HepG2 (cell line): ENCODE data around the gene BFAR. TPM values are rescaled to one million over a fixed set of nuclear protein-coding genes. Genes with fewer than 3 reads are reported as not detected.

Experiments
- ATAC-seq: fragments of 200-7000 bp; cut with Tn5 transposase; 3 replicates; pipeline ENCODE4 v1.9.1; 2020; ENCODE audit warnings: mild to moderate bottlenecking, moderate library complexity
- BruUV-seq: library from RNA; stranded (reverse); fragments of 400-500 nt; replicated peaks from 2 replicates; lab custom pipeline; 2021; lab: Mats Ljungman, UMichigan
- CTCF ChIA-PET: fragments of 300-600 bp; formaldehyde crosslinking; extraction: SDS; loops from one replicate; lab custom pipeline; 2021; ENCODE audit warnings: low total read pairs, inconsistent platforms, low intra/inter-chr PET ratio; lab: Yijun Ruan, JAX
- POLR2A ChIA-PET: fragments of 350-600 bp; sonication (Branson Sonifier 250); formaldehyde crosslinking; loops from one replicate; lab custom pipeline; 2020; ENCODE audit warnings: antibody characterized with exemption, inconsistent platforms; lab: Yijun Ruan, JAX
- DNase-seq: peaks from one replicate; pipeline ENCODE4 v3.0.0-alpha.2; 2015; ENCODE audit warnings: low spot score
- FAIRE-seq: peaks from 3 replicates; lab custom pipeline; 2011; peaks lifted over from hg19 to GRCh38; lab: Jason Lieb, UNC
- H2AFZ ChIP-seq: one replicate; pipeline ENCODE4 v1.6.1; 2011; ENCODE audit warnings: low read length, inconsistent platforms
- H3K27ac ChIP-seq: fragments of 300-600 bp; 3 replicates; pipeline ENCODE4 v1.8.0; 2011; ENCODE audit warnings: mixed run types, mild to moderate bottlenecking, mixed read lengths, low read length, inconsistent platforms; ENCODE audit not compliant: insufficient read depth; ENCODE audit errors: extremely low read length
- H3K27me3 ChIP-seq, 2 experiments: fragments of 200-600 bp in 1 of 2; 2 replicates in 1 of 2; 3 replicates in 1 of 2; pipeline versions ENCODE4 v1.6.0 to v1.8.0; 2011; ENCODE audit warnings: low read length in 2 of 2, mild to moderate bottlenecking in 2 of 2, moderate library complexity in 2 of 2, inconsistent platforms in 1 of 2; ENCODE audit not compliant: insufficient read depth in 2 of 2, control insufficient read depth in 1 of 2
- H3K36me3 ChIP-seq, 2 experiments: fragments of 200-600 bp in 1 of 2; replicated peaks in 1 of 2; 2 replicates in 1 of 2; 3 replicates in 1 of 2; pipeline versions ENCODE4 v1.5.1 to v1.8.0; 2011; ENCODE audit warnings: low read length in 2 of 2, inconsistent platforms in 1 of 2; ENCODE audit not compliant: insufficient read depth in 2 of 2, control insufficient read depth in 1 of 2
- H3K4me1 ChIP-seq: 2 replicates; pipeline ENCODE4 v1.5.1; 2012; ENCODE audit warnings: low read length, inconsistent platforms; ENCODE audit not compliant: insufficient read depth
- H3K4me2 ChIP-seq: 2 replicates; pipeline ENCODE4 v1.6.0; 2011; ENCODE audit warnings: low read depth, low read length, inconsistent platforms
- H3K4me3 ChIP-seq, 3 experiments: fragments of 200-600 bp in 1 of 3; sonication (generic), shearing (Covaris generic) in 1 of 3; replicated peaks in 1 of 3; 2 replicates each; pipeline ENCODE4 v1.5.1; 2011 to 2016; ENCODE audit warnings: low read length in 3 of 3, inconsistent platforms in 2 of 3, low read depth in 2 of 3, mild to moderate bottlenecking in 2 of 3, control low read depth in 1 of 3, mixed read lengths in 1 of 3; ENCODE audit not compliant: insufficient read depth in 1 of 3
- H3K79me2 ChIP-seq: one replicate; pipeline ENCODE4 v1.6.1; 2011; ENCODE audit warnings: low read length, inconsistent platforms; ENCODE audit not compliant: insufficient read depth
- H3K9ac ChIP-seq: 2 replicates; pipeline ENCODE4 v1.6.0; 2011; ENCODE audit warnings: mild to moderate bottlenecking, low read depth, low read length, inconsistent platforms; ENCODE audit not compliant: insufficient read depth
- H3K9me3 ChIP-seq: 2 replicates; pipeline ENCODE4 v1.5.1; 2012; ENCODE audit warnings: mild to moderate bottlenecking, low read length
- H4K20me1 ChIP-seq: 2 replicates; pipeline ENCODE4 v1.6.0; 2011; ENCODE audit warnings: inconsistent platforms, mild to moderate bottlenecking, low read length, moderate library complexity; ENCODE audit not compliant: insufficient read depth
- AHR ChIP-seq: IDR thresholded peaks from 2 replicates; pipeline ENCODE4 v1.6.1; 2018; ENCODE audit warnings: missing genetic modification reagents, missing compliant biosample characterization
- ESRRA ChIP-seq: sonication (generic); formaldehyde crosslinking; IDR thresholded peaks from 2 replicates; pipeline ENCODE4 v1.5.1; 2020; ENCODE audit warnings: mild to moderate bottlenecking, low read depth, missing genetic modification reagents
- EZH2 ChIP-seq: conservative IDR thresholded peaks from 2 replicates; pipeline ENCODE4 v1.6.1; 2012; ENCODE audit warnings: mild to moderate bottlenecking, low read depth, low read length, moderate library complexity
- FIP1L1 ChIP-seq: fragments of 200-400 bp; formaldehyde crosslinking; IDR thresholded peaks from 2 replicates; pipeline ENCODE4 v1.6.1; 2018; ENCODE audit warnings: low read depth, mild to moderate bottlenecking, low read length, moderate library complexity, borderline replicate concordance; ENCODE audit not compliant: insufficient read depth
- GATAD1 ChIP-seq: IDR thresholded peaks from 2 replicates; pipeline ENCODE4 v1.6.1; 2016; ENCODE audit warnings: missing genetic modification reagents, missing compliant biosample characterization
- HCFC1 ChIP-seq: fragments of 150-350 bp; IDR thresholded peaks from 2 replicates; pipeline ENCODE4 v1.6.1; 2014; ENCODE audit warnings: low read depth, low read length
- HMG20A ChIP-seq: IDR thresholded peaks from 2 replicates; pipeline ENCODE4 v1.6.1; 2016; ENCODE audit warnings: borderline replicate concordance
- HNF4A ChIP-seq: sonication (generic); formaldehyde crosslinking; IDR thresholded peaks from 2 replicates; pipeline ENCODE4 v1.4.0; 2020; ENCODE audit warnings: missing genetic modification reagents
- MAFF ChIP-seq: IDR thresholded peaks from 2 replicates; pipeline ENCODE4 v1.6.1; 2011; ENCODE audit warnings: low read depth, low read length, improper control_type of control experiment
- MAFK ChIP-seq, 2 experiments: IDR thresholded peaks in 1 of 2; conservative IDR thresholded peaks in 1 of 2; 2 replicates each; pipeline ENCODE4 v1.6.1; 2011; ENCODE audit warnings: improper control_type of control experiment in 2 of 2, low read length in 2 of 2
- NFKBIZ ChIP-seq: IDR thresholded peaks from 2 replicates; pipeline ENCODE4 v1.6.1; 2018; ENCODE audit warnings: missing genetic modification reagents, missing compliant biosample characterization
- NR2F6 ChIP-seq, 2 experiments: IDR thresholded peaks; 2 replicates each; pipeline ENCODE4 v1.6.1; 2016; ENCODE audit warnings: antibody characterized with exemption in 1 of 2, mild to moderate bottlenecking in 1 of 2
- RBM39 ChIP-seq: fragments of 200-400 bp; formaldehyde crosslinking; IDR thresholded peaks from one replicate; pipeline ENCODE4 v1.6.1; 2018; ENCODE audit warnings: antibody characterized with exemption, mild to moderate bottlenecking, low read depth, low read length; ENCODE audit not compliant: poor library complexity, severe bottlenecking
- SOX5 ChIP-seq: IDR thresholded peaks from 2 replicates; pipeline ENCODE4 v1.6.1; 2016; ENCODE audit warnings: borderline replicate concordance
- TEAD2 ChIP-seq: sonication (generic); formaldehyde crosslinking; IDR thresholded peaks from 2 replicates; pipeline ENCODE4 v1.9.0; 2021; ENCODE audit warnings: missing genetic modification reagents
- ZNF224 ChIP-seq: sonication (generic); formaldehyde crosslinking; IDR thresholded peaks from 2 replicates; pipeline ENCODE4 v1.5.0; 2020; ENCODE audit warnings: mild to moderate bottlenecking, missing genetic modification reagents
- ZNF317 ChIP-seq: sonication (generic); formaldehyde crosslinking; IDR thresholded peaks from 2 replicates; pipeline ENCODE4 v1.5.0; 2020; ENCODE audit warnings: mild to moderate bottlenecking, missing genetic modification reagents
- ZNF557 ChIP-seq: sonication (generic); formaldehyde crosslinking; IDR thresholded peaks from 2 replicates; pipeline ENCODE4 v1.4.0; 2020; ENCODE audit warnings: missing genetic modification reagents
- ZNF615 ChIP-seq: sonication (generic); formaldehyde crosslinking; IDR thresholded peaks from 2 replicates; pipeline ENCODE4 v1.5.0; 2020; ENCODE audit warnings: mild to moderate bottlenecking, missing genetic modification reagents, borderline replicate concordance
- ZSCAN25 ChIP-seq: sonication (generic); formaldehyde crosslinking; IDR thresholded peaks from 2 replicates; pipeline ENCODE4 v1.8.0; 2022; ENCODE audit warnings: mild to moderate bottlenecking, missing genetic modification reagents
- WGBS: methylation state at CpG from one replicate; pipeline ENCODE4 v1.1.6; 2017; ENCODE audit warnings: low lambda C conversion rate; 5-methylcytosine and 5-hydroxymethylcytosine counted together
- in situ Hi-C: cut with HindIII; loops from 2 replicates; pipeline ENCODE4 v1.10.0; 2017; ENCODE audit warnings: low pct_unique_long_range_greater_than_20kb; ENCODE audit not compliant: extremely low pct_ligation_motif_present
- intact Hi-C: fragments of 100-400 bp; cut with micrococcal nuclease; formaldehyde crosslinking; loops from one replicate; pipeline ENCODE4 v1.10.0; 2022; ENCODE audit not compliant: unreplicated experiment
- polyA plus RNA-seq, 8 experiments: library from polyadenylated mRNA; depleted of rRNA in 3 of 8; stranded (reverse) in 7 of 8; unstranded in 1 of 8; fragments of >200 nt; fragmentation: Illumina TruSeq in 4 of 8; extraction: Trizol in 4 of 8; gene quantifications; 2 replicates each; pipeline versions ENCODE4 v1.2.1 to v1.2.3, GENCODE V29; 2011 to 2016; ENCODE audit warnings: low read depth in 4 of 8, missing spikeins in 1 of 8, mixed read lengths in 1 of 8; ENCODE audit not compliant: insufficient read depth in 1 of 8
- total RNA-seq, 5 experiments: library from RNA; depleted of rRNA; stranded (reverse); fragments of >200 nt; fragmentation: Illumina TruSeq; extraction: Trizol; gene quantifications; 2 replicates each; pipeline ENCODE4 v1.2.3, GENCODE V29; 2016; ENCODE audit warnings: low read depth in 1 of 5
- TF ChIP-seq, protein P1 (sequence below): sonication (generic); formaldehyde crosslinking; IDR thresholded peaks from 2 replicates; pipeline ENCODE4 v1.5.0; 2020; ENCODE audit warnings: missing genetic modification reagents
- TF ChIP-seq, protein P2 (sequence below): IDR thresholded peaks from 2 replicates; pipeline ENCODE4 v1.6.1; 2016; ENCODE audit warnings: low read depth
- TF ChIP-seq, protein P3 (sequence below): sonication (generic); formaldehyde crosslinking; IDR thresholded peaks from 2 replicates; pipeline ENCODE4 v1.4.0; 2020; ENCODE audit warnings: missing genetic modification reagents
- TF ChIP-seq, protein P4 (sequence below): sonication (generic); formaldehyde crosslinking; IDR thresholded peaks from 2 replicates; pipeline ENCODE4 v1.8.1; 2023; ENCODE audit warnings: mild to moderate bottlenecking, missing genetic modification reagents

BFAR gene
- total and polyA plus RNA-seq, 2 of the 13 experiments (the other 11 are each of a cell fraction or from before 2014, with no cell fraction given): 96.9 to 120 TPM

DNA sequence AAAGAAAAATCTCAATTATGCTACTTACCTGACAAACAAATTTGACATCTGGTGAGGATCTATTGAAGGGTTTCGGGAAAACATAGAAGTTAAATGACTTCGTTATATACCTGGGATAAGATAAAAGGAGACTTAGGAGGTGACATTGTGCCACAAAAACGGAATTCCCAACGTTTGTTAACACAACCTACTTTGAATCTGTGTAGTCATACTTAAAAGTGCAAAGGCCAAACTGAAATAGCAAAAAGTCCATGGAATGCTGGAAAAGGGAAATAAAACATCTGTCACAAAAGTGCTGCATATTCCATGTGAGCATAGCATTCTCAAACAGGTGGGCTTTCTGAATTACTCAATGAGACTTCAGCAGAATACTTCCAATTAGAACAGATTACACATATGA is 5.7 kb upstream of the BFAR start:
- ATAC-seq (no peak), FAIRE-seq (no peak), DNase-seq (no peak)
- no peak overlapping the region for H3K4me3 ChIP-seq
- WGBS: 80% methylated on average over 4 of the region's 4 CpGs
- H2AFZ ChIP-seq: no peak overlapping the region
- no peak overlapping the region for H3K4me2 ChIP-seq
- intact Hi-C loops (no loop called here), in situ Hi-C loops (no loop called here)
- peaks cover 24 to 53% of the 10 kb centered on the region in 2 experiments for H3K36me3 ChIP-seq
- CTCF ChIA-PET: no interaction called here
- no peak overlapping the region for H3K27ac ChIP-seq
- POLR2A ChIA-PET: no interaction called here
- H3K9ac ChIP-seq: no peak overlapping the region
- H3K4me1 ChIP-seq: peaks cover 42% of the 10 kb centered on the region
- H3K27me3 ChIP-seq: no peaks in the 10 kb centered on the region; a peak in 1 of 5 replicates
- no peaks in the 10 kb centered on the region for H4K20me1 ChIP-seq
- H3K79me2 ChIP-seq: peaks cover 18% of the 10 kb centered on the region
- H3K9me3 ChIP-seq: no peaks in the 10 kb centered on the region
- no TSS peak for BruUV-seq
- TF ChIP-seq, protein P1, sequence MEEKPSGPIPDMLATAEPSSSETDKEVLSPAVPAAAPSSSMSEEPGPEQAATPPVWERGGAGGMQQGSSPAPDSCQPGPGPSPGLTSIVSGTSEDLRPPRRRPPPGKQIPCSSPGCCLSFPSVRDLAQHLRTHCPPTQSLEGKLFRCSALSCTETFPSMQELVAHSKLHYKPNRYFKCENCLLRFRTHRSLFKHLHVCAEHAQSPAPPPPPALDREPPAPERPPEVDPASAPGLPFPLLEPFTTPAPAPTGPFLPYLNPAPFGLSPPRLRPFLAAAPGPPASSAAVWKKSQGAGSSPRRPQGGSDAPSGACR (CRISPR knock-in tag): 0 out of 2 replicates have a peak, but pooled peaks have one; percentile 25
- TF ChIP-seq ZSCAN25 (no peak), ESRRA (no peak), ZNF317 (CRISPR knock-in tag) (no peak), MAFK (conservative IDR thresholded peaks at IDR 0.05 in 1 of 2, IDR thresholded peaks at IDR 0.05 in 1 of 2; ENCODE audit: low read length in 2 of 2) (peak in 1 of 2 experiments; percentile 44; a peak in 2 of 4 replicates), NFKBIZ (no peak), FIP1L1 (no peak), MAFF (peak; percentile 40; the same call in 1 of the 2 replicates), ZNF615 (CRISPR knock-in tag) (no peak), ZNF557 (no peak), ZNF224 (CRISPR knock-in tag) (no peak), HMG20A (no peak), NR2F6 (IDR thresholded peaks at IDR 0.05) (no peak), NR2F6 (CRISPR knock-in tag; IDR thresholded peaks at IDR 0.05) (no peak), SOX5 (CRISPR knock-in tag) (no peak), EZH2 (no peak), GATAD1 (CRISPR knock-in tag) (no peak), HNF4A (CRISPR knock-in tag) (peak; percentile 15; the same call in 1 of the 2 replicates), TEAD2 (CRISPR knock-in tag) (no peak), HCFC1 (no peak), RBM39 (no peak), AHR (CRISPR knock-in tag) (no peak)
- TF ChIP-seq, protein P2, sequence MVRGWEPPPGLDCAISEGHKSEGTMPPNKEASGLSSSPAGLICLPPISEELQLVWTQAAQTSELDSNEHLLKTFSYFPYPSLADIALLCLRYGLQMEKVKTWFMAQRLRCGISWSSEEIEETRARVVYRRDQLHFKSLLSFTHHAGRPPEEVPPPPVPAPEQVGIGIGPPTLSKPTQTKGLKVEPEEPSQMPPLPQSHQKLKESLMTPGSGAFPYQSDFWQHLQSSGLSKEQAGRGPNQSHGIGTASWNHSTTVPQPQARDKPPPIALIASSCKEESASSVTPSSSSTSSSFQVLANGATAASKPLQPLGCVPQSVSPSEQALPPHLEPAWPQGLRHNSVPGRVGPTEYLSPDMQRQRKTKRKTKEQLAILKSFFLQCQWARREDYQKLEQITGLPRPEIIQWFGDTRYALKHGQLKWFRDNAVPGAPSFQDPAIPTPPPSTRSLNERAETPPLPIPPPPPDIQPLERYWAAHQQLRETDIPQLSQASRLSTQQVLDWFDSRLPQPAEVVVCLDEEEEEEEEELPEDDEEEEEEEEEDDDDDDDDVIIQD (CRISPR knock-in tag): peak; percentile 88
- TF ChIP-seq, protein P3, sequence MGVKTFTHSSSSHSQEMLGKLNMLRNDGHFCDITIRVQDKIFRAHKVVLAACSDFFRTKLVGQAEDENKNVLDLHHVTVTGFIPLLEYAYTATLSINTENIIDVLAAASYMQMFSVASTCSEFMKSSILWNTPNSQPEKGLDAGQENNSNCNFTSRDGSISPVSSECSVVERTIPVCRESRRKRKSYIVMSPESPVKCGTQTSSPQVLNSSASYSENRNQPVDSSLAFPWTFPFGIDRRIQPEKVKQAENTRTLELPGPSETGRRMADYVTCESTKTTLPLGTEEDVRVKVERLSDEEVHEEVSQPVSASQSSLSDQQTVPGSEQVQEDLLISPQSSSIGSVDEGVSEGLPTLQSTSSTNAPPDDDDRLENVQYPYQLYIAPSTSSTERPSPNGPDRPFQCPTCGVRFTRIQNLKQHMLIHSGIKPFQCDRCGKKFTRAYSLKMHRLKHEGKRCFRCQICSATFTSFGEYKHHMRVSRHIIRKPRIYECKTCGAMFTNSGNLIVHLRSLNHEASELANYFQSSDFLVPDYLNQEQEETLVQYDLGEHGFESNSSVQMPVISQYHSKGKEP (CRISPR knock-in tag): no peak
- TF ChIP-seq, protein P4, sequence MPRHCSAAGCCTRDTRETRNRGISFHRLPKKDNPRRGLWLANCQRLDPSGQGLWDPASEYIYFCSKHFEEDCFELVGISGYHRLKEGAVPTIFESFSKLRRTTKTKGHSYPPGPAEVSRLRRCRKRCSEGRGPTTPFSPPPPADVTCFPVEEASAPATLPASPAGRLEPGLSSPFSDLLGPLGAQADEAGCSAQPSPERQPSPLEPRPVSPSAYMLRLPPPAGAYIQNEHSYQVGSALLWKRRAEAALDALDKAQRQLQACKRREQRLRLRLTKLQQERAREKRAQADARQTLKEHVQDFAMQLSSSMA (CRISPR knock-in tag): no peak
